Fibroblast of skin of left quadriceps (primary cell): Measurements from ENCODE around the gene HOXD12.

Experiments used
- DNase-seq, 2 experiments: peaks; one replicate each; pipeline ENCODE4 v3.0.0-alpha.2; 2013; ENCODE audit warnings: low read depth in 2 of 2

The HOXD12 gene

GRCh38 chr2:176105078-176105729 lies 5.6 kb downstream of the HOXD12 start:
- no peak for DNase-seq

GRCh38 chr2:176105730-176106580 lies 6.4 kb downstream of the HOXD12 start:
- DNase-seq: no peak

- DNase-seq: no peak
These were observed 7.3 kb downstream of the HOXD12 start, which contains the start of gene HOXD11 for GRCh38 chr2:176106581-176107539. TSS of gene HOXD11 (plus strand) at chr2:176107280. CDS start at chr2:176107356, 76 bp downstream.

- DNase-seq: no peak
These were observed 8.2 kb downstream of the HOXD12 start for GRCh38 chr2:176107731-176108181.

GRCh38 chr2:176109192-176109901 lies 9.8 kb downstream of the HOXD12 start:
- DNase-seq: no peak

- DNase-seq: no peak
These were observed 10.4 kb downstream of the HOXD12 start for GRCh38 chr2:176109946-176110345.

- DNase-seq: no peak
These were observed 11.1 kb downstream of the HOXD12 start for GRCh38 chr2:176110415-176111308.

GRCh38 chr2:176111309-176111663 lies 11.7 kb downstream of the HOXD12 start:
- no peak for DNase-seq

- no peak for DNase-seq
These were observed 12.3 kb downstream of the HOXD12 start for GRCh38 chr2:176111846-176112374.

- no peak for DNase-seq
These were observed 13.0 kb downstream of the HOXD12 start for GRCh38 chr2:176112375-176113302.

- DNase-seq: no peak
These were observed 14.7 kb downstream of the HOXD12 start for GRCh38 chr2:176114120-176114929.

- DNase-seq: no peak
These were observed 15.5 kb downstream of the HOXD12 start for GRCh38 chr2:176114930-176115625.

GRCh38 chr2:176115883-176116813 lies 16.6 kb downstream of the HOXD12 start, which contains the start of gene HOXD10:
TSS of gene HOXD10 (plus strand) at chr2:176116778. CDS start at chr2:176116834, 56 bp downstream.
- no peak for DNase-seq

- no peak for DNase-seq
These were observed 17.7 kb downstream of the HOXD12 start for GRCh38 chr2:176117162-176117822.

- no peak for DNase-seq
These were observed 18.3 kb downstream of the HOXD12 start for GRCh38 chr2:176117823-176118371.
